Measurements from ENCODE around the gene UPF1.

DNA sequence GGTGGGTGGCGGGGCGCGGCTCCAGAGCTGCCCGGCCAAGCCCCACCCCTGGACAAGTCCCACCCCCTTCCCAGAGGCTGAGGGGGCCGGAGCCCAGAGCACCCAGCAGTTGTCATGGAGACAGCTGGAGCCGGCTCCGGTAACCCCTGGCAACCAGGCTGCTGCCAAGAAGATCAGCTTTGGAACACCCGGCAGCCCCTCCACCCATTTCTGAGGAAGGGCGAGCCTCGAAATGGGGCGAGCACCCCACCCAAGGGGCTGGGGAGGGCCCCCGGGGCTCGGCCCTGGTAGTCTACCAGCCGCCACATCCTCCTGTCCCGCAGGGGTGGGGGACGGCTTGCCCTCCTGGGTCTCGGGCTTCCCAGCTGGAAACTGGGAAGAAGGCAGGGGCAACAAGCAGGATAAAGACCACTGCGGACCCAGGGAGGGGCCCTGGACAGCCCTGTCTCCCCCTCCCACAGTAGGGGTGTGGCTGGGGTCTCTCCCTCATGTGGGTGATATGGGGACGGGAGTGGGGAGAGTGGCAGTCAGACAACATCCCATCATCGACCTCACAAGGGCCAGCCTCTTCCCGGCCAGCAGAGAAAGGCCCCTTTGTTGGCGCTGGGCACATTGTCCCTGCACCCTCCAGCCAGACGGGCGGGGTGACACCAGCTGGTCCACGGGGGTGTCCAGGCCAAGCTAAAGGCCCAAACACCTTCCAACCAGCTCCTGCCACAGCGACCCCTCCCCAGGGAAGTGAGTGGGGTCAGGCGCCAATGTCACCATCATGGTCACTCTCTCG lies 62.7 kb downstream of the UPF1 start:
- TF ChIP-seq, protein P1, sequence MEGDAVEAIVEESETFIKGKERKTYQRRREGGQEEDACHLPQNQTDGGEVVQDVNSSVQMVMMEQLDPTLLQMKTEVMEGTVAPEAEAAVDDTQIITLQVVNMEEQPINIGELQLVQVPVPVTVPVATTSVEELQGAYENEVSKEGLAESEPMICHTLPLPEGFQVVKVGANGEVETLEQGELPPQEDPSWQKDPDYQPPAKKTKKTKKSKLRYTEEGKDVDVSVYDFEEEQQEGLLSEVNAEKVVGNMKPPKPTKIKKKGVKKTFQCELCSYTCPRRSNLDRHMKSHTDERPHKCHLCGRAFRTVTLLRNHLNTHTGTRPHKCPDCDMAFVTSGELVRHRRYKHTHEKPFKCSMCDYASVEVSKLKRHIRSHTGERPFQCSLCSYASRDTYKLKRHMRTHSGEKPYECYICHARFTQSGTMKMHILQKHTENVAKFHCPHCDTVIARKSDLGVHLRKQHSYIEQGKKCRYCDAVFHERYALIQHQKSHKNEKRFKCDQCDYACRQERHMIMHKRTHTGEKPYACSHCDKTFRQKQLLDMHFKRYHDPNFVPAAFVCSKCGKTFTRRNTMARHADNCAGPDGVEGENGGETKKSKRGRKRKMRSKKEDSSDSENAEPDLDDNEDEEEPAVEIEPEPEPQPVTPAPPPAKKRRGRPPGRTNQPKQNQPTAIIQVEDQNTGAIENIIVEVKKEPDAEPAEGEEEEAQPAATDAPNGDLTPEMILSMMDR (IDR thresholded peaks at IDR 0.05) = no peak
- TF ChIP-seq POLR2A (IDR thresholded peaks at IDR 0.05) = no peak
- TF ChIP-seq POLR2AphosphoS5 (IDR thresholded peaks at IDR 0.05) = no peak
